ENCODE results near the gene SEC22C.
"Not testable (repeated sequence)": the region's sequence is repeated elsewhere in the genome, so short reads cannot be mapped to it uniquely, and the experiment has no call there.

SEC22C gene

GRCh38 chr3:42579346-42579745, 2.4 kb downstream of the SEC22C start:
- DNase-seq, result not testable (repeated sequence)

GRCh38 chr3:42578054-42578453, 3.7 kb downstream of the SEC22C start:
- DNase-seq, result no peak

- DNase-seq, result no peak
Measured at GRCh38 chr3:42575137-42575741, 6.5 kb downstream of the SEC22C start.

- peak; percentile 52 to 66 (median 53) for DNase-seq
Measured at GRCh38 chr3:42572278-42572677, 9.5 kb downstream of the SEC22C start.

GRCh38 chr3:42569593-42570142, 12.1 kb downstream of the SEC22C start:
- no peak for DNase-seq

- DNase-seq, result no peak
Measured at GRCh38 chr3:42562047-42562907, 19.5 kb downstream of the SEC22C start.

GRCh38 chr3:42557854-42558253, 23.9 kb downstream of the SEC22C start:
- no peak for DNase-seq

- not testable (repeated sequence) for DNase-seq
Measured at GRCh38 chr3:42556817-42557216, 24.9 kb downstream of the SEC22C start.

- no peak for DNase-seq
Measured at GRCh38 chr3:42556089-42556632, 25.6 kb downstream of the SEC22C start.

GRCh38 chr3:42552830-42553229, 28.9 kb downstream of the SEC22C start:
- no peak for DNase-seq

- DNase-seq, result no peak
Measured at GRCh38 chr3:42550250-42550649, 31.5 kb downstream of the SEC22C start.

GRCh38 chr3:42549131-42549530, 32.6 kb downstream of the SEC22C start:
- DNase-seq, result no peak

- DNase-seq, result peak; percentile 57 to 81 (median 69)
Measured at GRCh38 chr3:42547401-42547945, 34.3 kb downstream of the SEC22C start.

GRCh38 chr3:42546691-42547213, 35.0 kb downstream of the SEC22C start:
- DNase-seq, result no peak

GRCh38 chr3:42545284-42545900, 36.4 kb downstream of the SEC22C start:
- no peak for DNase-seq

- DNase-seq, result no peak
Measured at GRCh38 chr3:42544492-42545283, 37.1 kb downstream of the SEC22C start.

GRCh38 chr3:42541079-42541478, 40.7 kb downstream of the SEC22C start:
- DNase-seq, result no peak

- peak; percentile 51 to 67 (median 59) for DNase-seq
Measured at GRCh38 chr3:42539871-42540714, 41.7 kb downstream of the SEC22C start.

- DNase-seq, result no peak
Measured at GRCh38 chr3:42537350-42537749, 44.4 kb downstream of the SEC22C start.

GRCh38 chr3:42535981-42536784, 45.6 kb downstream of the SEC22C start:
- DNase-seq, result peak; percentile 62 to 74 (median 67)

Data from suppressor macrophage treated with lipopolysaccharide for 1 hour (primary cell).